GM12891 (cell line): ENCODE measurements around the gene PTGES3L.

Source experiments
- POLR2A ChIP-seq: IDR thresholded peaks from 2 replicates; pipeline ENCODE4 v1.6.1; 2011; ENCODE audit warnings: low read depth, low read length, control low read depth
- POLR2AphosphoS5 ChIP-seq: IDR thresholded peaks from 2 replicates; pipeline ENCODE4 v1.6.1; 2011; ENCODE audit warnings: low read depth, low read length, control low read depth
- SPI1 ChIP-seq: IDR thresholded peaks from 2 replicates; pipeline ENCODE4 v1.6.1; 2011; ENCODE audit warnings: low read depth, low read length, control low read depth
- TAF1 ChIP-seq: IDR thresholded peaks from 2 replicates; pipeline ENCODE4 v1.6.1; 2011; ENCODE audit warnings: low read depth, low read length, control low read depth

- TF ChIP-seq POLR2AphosphoS5, result no peak
- no peak for TF ChIP-seq POLR2A
- TF ChIP-seq SPI1, result no peak
- TF ChIP-seq TAF1, result no peak
These were observed 48.5 kb upstream of the PTGES3L start for GRCh38 chr17:43028221-43028861.
